Colonic mucosa (tissue), 4 donors: Measurements from ENCODE around the gene DISP3. TPM values are rescaled to one million over a fixed set of nuclear protein-coding genes. Genes with fewer than 3 reads are reported as not detected.
A peak's percentile ranks its signal among the peaks of the same experiment; 100 is the strongest.

Experiments
- DNase-seq: peaks from one replicate; pipeline ENCODE4 v3.0.0-alpha.2; 2020
- H3K27ac ChIP-seq: fragments of 200-600 bp; one replicate; pipeline ENCODE4 v1.8.0; 2021
- H3K27me3 ChIP-seq: fragments of 200-600 bp; one replicate; pipeline ENCODE4 v1.8.0; 2021
- H3K36me3 ChIP-seq: fragments of 200-600 bp; one replicate; pipeline ENCODE4 v1.8.0; 2021
- H3K4me1 ChIP-seq: fragments of 200-600 bp; one replicate; pipeline ENCODE4 v1.8.0; 2021; ENCODE audit warnings: mild to moderate bottlenecking
- H3K4me3 ChIP-seq: fragments of 200-600 bp; one replicate; pipeline ENCODE4 v1.8.0; 2021
- H3K9ac ChIP-seq, 2 donors: one replicate each; pipeline ENCODE4 v1.7.0; 2013; ENCODE audit warnings: control low read depth in 2 of 2, low read depth in 2 of 2, low read length in 2 of 2
- H3K9me3 ChIP-seq: fragments of 200-600 bp; one replicate; pipeline ENCODE4 v1.8.0; 2021
- intact Hi-C: fragments of 100-400 bp; cut with DNase I; formaldehyde crosslinking; loops from one replicate; pipeline ENCODE4 v1.14.1; 2022
- total RNA-seq, 2 donors: library from RNA; stranded (reverse); fragmentation: NEBNext Ultra II Directional in 1 of 2; extraction: Animal tissue kit (Norgen Biotek cat#: 25700) in 1 of 2; gene quantifications; one replicate each; pipeline ENCODE4 v1.2.1, GENCODE V29; 2021
- TF ChIP-seq, protein P1 (sequence below): fragments of 200-600 bp; IDR thresholded peaks from one replicate; pipeline ENCODE4 v1.8.0; 2022; ENCODE audit warnings: antibody characterized with exemption, mild to moderate bottlenecking
- donor health status: healthy.
- donor health status: DM: no; HTN: no; CAD: no.
- donor health status: DM: no; HTN: no; CAD: no.

The DISP3 gene
- total RNA-seq, 2 donors from 2014 or later: 0.10 to 0.13 TPM

- intact Hi-C loops: no loop called here
- no peak for DNase-seq
- peaks cover 15% of the 10 kb centered on the region for H3K27me3 ChIP-seq
These were observed 5.4 kb upstream of the DISP3 start for GRCh38 chr1:11473491-11474034.

DNA sequence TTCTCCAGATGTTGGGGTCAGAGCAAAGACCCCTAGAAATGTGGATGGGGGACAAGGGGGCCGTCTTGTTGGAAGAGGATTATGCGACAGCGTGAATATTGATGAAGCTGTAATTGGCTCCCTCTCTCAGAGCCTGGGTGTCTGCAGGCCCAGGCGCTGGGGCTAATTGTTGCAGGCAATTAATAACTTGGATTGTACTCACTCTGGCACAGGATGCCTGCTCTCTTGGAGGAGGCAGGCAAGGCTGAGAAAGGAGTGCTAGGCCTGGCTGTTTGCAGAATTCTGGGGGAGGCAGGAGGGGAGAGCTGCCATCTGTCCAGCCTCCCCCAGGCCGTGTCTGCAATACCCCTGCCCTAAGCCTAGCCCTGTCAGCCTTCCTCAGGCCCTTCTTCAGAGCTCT lies 4.1 kb upstream of the DISP3 start:
- no peak for DNase-seq

More at GRCh38 chr1:11473491-11474034, 5.4 kb upstream of the DISP3 start:
- Histone ChIP-seq H3K9ac (no peak overlapping the region), H3K9me3 (no peaks in the 10 kb centered on the region), H3K36me3 (no peaks in the 10 kb centered on the region), H3K4me1 (no peaks in the 10 kb centered on the region), H3K4me3 (no peak overlapping the region), H3K27ac (no peak overlapping the region)
- TF ChIP-seq, protein P1, sequence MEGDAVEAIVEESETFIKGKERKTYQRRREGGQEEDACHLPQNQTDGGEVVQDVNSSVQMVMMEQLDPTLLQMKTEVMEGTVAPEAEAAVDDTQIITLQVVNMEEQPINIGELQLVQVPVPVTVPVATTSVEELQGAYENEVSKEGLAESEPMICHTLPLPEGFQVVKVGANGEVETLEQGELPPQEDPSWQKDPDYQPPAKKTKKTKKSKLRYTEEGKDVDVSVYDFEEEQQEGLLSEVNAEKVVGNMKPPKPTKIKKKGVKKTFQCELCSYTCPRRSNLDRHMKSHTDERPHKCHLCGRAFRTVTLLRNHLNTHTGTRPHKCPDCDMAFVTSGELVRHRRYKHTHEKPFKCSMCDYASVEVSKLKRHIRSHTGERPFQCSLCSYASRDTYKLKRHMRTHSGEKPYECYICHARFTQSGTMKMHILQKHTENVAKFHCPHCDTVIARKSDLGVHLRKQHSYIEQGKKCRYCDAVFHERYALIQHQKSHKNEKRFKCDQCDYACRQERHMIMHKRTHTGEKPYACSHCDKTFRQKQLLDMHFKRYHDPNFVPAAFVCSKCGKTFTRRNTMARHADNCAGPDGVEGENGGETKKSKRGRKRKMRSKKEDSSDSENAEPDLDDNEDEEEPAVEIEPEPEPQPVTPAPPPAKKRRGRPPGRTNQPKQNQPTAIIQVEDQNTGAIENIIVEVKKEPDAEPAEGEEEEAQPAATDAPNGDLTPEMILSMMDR: no peak

DNA sequence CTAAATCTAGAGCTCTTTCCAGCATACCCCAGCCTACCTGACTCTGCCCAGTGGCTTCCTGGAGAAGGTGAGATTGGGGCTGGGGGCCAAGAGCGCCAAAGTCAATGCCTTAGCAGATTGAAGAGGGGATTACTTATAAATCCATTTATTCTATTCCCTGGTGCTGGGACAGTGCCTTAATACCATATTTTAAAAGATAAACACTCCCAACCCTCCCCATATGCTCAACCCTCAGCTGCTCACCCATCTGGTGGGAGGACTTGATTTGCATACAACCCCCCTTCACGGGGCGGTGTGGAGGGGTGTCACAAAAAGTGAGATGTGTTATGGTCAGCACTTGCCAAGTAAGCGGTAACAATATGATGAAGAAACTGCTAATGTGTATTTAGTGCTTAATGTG lies 3.2 kb upstream of the DISP3 start:
- Histone ChIP-seq H3K9me3 (no peaks in the 10 kb centered on the region), H3K27me3 (peaks cover 30% of the 10 kb centered on the region)
- intact Hi-C loops: no loop called here

More for the DNA sequence above, 4.1 kb upstream of the DISP3 start:
- Histone ChIP-seq H3K36me3 (no peaks in the 10 kb centered on the region), H3K4me1 (no peaks in the 10 kb centered on the region), H3K4me3 (no peak overlapping the region), H3K9me3 (no peaks in the 10 kb centered on the region), H3K27ac (no peak overlapping the region), H3K9ac (no peak overlapping the region), H3K27me3 (peaks cover 23% of the 10 kb centered on the region)
- intact Hi-C loops: no loop called here
- TF ChIP-seq, protein P1: no peak

DNA sequence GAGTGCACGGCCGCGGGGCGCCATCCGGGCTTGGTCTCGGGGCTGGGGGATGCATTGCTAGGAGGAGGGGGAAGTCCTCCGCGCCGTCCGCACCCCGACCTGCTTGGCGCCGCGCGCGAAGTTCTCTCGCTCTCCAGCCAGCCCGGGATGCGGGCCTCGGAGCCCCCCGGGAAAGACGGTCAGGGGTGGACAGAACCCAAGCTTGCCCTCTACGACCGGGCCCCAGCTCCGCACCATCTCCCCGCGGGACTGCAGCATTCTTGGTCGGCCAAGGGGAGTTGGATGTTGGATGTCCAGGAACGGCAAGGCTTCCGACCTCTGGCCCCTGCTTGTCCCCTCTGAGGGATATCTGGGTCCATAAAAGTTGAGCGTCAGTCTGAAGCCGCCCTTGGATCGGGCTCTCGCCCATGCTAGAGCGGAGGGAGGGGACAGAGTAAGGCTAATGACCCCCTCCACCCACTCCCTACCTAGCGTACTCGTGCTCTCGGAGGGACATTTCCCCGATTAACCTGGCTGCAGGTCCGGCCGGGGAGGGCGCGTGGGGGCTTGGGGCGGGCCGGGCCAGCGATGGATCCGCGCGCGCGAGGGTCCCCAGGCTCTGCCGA lies 522 bp downstream of the DISP3 start:
- peak overlapping the region; percentile 24 for H3K4me3 ChIP-seq
- no peaks in the 10 kb centered on the region for H3K36me3 ChIP-seq
- no peak overlapping the region for H3K27ac ChIP-seq
- no peak for DNase-seq
- intact Hi-C loops: no loop called here
- H3K27me3 ChIP-seq: peaks cover 37% of the 10 kb centered on the region
- no peaks in the 10 kb centered on the region for H3K9me3 ChIP-seq
- TF ChIP-seq, protein P1: no peak
- H3K4me1 ChIP-seq: no peaks in the 10 kb centered on the region
- no peak overlapping the region for H3K9ac ChIP-seq

More for the DNA sequence above, 3.2 kb upstream of the DISP3 start:
- Histone ChIP-seq H3K36me3 (no peaks in the 10 kb centered on the region), H3K27ac (no peak overlapping the region), H3K9ac (no peak overlapping the region), H3K4me1 (no peaks in the 10 kb centered on the region), H3K4me3 (no peak overlapping the region)
- TF ChIP-seq, protein P1: no peak
- no peak for DNase-seq

- Histone ChIP-seq H3K36me3 (no peaks in the 10 kb centered on the region), H3K27me3 (peaks cover 35% of the 10 kb centered on the region), H3K4me3 (no peak overlapping the region), H3K4me1 (no peaks in the 10 kb centered on the region), H3K9me3 (no peaks in the 10 kb centered on the region), H3K27ac (no peak overlapping the region), H3K9ac (no peak overlapping the region)
- TF ChIP-seq, protein P1: no peak
- intact Hi-C loops: no loop called here
- no peak for DNase-seq
These were observed 2.1 kb downstream of the DISP3 start for GRCh38 chr1:11481019-11481418.
